DOHH2 (cell line): ENCODE measurements around the gene CDC25B.

ENCODE experiments used
- EZH2phosphoT487 ChIP-seq: fragments of 200-600 bp; sonication (generic); IDR thresholded peaks from 2 replicates; pipeline ENCODE4 v1.6.1; 2017; ENCODE audit warnings: borderline replicate concordance, mild to moderate bottlenecking, antibody characterized with exemption, low read length, moderate library complexity, mixed read lengths
- TF ChIP-seq, protein P1 (sequence below): fragments of 200-600 bp; sonication (generic); IDR thresholded peaks from one replicate; pipeline ENCODE4 v1.5.1; 2014; ENCODE audit warnings: antibody characterized with exemption, mild to moderate bottlenecking, low read depth, low read length; ENCODE audit not compliant: poor library complexity, severe bottlenecking

DNA sequence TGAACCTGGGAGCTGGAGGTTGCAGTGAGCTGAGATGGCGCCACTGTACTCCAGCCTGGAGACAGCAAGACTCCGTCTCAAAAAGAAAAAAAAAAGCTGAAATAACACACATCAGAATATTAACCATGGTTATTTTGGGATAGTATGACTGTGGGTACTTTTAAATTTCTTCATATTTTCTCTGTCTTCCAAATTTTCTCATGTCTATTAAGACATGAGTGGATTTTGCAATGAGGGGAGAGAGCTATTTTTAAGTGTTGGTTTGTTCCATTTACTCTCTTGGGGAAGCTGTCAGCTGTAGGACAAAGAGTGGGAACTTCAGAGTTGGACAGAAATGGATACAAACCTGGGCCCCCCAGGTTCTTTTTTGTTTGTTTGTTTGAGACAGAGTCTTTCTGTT lies 38.8 kb upstream of the CDC25B start:
- TF ChIP-seq, protein P1, sequence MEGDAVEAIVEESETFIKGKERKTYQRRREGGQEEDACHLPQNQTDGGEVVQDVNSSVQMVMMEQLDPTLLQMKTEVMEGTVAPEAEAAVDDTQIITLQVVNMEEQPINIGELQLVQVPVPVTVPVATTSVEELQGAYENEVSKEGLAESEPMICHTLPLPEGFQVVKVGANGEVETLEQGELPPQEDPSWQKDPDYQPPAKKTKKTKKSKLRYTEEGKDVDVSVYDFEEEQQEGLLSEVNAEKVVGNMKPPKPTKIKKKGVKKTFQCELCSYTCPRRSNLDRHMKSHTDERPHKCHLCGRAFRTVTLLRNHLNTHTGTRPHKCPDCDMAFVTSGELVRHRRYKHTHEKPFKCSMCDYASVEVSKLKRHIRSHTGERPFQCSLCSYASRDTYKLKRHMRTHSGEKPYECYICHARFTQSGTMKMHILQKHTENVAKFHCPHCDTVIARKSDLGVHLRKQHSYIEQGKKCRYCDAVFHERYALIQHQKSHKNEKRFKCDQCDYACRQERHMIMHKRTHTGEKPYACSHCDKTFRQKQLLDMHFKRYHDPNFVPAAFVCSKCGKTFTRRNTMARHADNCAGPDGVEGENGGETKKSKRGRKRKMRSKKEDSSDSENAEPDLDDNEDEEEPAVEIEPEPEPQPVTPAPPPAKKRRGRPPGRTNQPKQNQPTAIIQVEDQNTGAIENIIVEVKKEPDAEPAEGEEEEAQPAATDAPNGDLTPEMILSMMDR = no peak
- TF ChIP-seq EZH2phosphoT487 = no peak
